ENCODE data around the gene RASSF7.

The RASSF7 gene

GRCh38 chr11:553083-553987, 7.4 kb upstream of the RASSF7 start:
- DNase-seq = no peak

GRCh38 chr11:553988-554340, 6.8 kb upstream of the RASSF7 start:
- DNase-seq = no peak

DNA sequence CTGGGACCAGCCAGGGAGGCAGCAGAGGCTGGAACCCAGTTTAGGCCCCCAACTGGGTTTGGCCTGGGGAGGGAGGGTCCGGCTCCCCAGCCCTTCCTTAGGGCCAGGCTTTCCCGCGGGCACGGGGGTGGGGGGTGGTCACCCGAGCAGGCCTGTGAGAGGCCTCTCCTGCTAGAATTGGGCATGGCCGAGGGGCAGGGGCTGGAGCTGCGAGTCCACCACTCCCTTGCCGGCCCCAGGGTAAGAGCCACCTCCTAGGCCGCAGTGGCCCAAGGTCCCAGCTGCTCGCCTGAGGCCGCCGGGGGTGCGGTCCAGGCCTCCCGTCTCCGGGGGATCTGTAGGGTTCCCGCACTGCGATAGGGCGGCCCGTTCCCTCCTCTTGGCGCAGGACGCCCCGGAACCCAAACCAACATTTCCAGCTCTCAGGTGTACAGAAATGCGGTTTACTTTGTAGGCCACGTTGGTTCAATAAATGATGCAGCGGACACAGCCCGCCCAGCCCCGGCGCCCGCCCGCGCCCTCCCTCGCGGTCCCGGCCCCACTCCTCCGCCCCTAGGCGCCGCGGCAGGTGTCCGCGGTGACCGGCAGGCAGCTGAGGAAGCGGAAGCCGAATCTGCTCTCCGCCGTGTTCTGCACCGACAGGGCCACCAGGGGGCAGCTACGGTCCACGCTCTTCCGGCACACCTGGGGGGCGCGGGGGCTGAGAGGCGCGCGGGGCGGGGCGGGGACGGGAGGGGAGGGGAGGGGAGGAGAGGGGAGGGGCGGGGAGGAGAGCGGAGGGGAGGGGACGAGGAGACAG, 6.1 kb upstream of the RASSF7 start:
- DNase-seq = peak; percentile 31 to 41

GRCh38 chr11:555227-555779, 5.5 kb upstream of the RASSF7 start:
- no peak for DNase-seq

- no peak for DNase-seq
These were observed 4.7 kb upstream of the RASSF7 start for GRCh38 chr11:555780-556661.

GRCh38 chr11:556662-557256, 4.0 kb upstream of the RASSF7 start:
- DNase-seq = no peak

DNA sequence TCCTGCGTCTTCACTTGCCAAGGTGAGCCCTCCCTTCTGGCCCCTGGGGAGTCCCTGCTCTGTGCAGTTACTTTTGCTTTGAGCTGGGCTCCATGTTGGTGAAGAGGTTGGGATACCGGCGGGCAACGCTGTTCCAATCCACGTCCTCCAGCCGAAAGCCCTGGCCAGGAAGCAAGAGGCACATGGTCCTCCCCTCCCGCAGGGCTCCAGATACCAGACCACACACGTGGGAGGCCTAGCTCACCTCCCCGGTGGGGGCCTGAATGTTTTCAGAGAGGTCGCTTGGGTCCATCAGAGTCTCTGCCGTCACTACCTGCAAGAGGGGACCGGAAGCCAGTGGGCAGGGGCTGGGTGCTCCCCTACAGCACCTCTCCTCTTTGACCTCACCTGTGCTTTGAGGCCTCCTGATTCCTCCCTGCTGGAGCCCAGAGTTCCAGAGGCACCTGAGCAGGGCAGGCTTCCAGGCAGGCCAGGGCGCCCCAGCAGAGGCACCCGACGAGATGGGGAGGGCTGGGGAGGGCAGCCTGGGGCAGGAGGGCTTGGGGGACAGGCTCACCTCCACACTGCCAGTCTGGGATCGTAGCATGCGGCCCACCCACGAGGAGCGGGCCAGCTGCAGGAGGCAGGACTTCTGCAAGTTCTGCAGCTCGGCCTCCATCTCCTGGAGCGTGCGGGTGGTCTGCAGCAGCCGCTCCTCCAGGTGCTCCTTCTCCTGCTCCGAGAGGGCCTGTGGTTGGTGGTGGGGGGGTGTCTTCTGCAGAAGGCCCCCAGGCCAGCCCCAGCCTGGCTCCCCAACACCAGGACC, 3.2 kb upstream of the RASSF7 start:
- DNase-seq = no peak

GRCh38 chr11:558503-558902, 2.3 kb upstream of the RASSF7 start:
- DNase-seq = no peak

- no peak for DNase-seq
These were observed 1.6 kb upstream of the RASSF7 start for GRCh38 chr11:559020-559620.

- no peak for DNase-seq
These were observed 962 bp upstream of the RASSF7 start for GRCh38 chr11:559712-560304.

GRCh38 chr11:561148-562003, 606 bp downstream of the RASSF7 start:
- DNase-seq = peak; percentile 10 to 13

- no peak for DNase-seq
These were observed 1.4 kb downstream of the RASSF7 start for GRCh38 chr11:562046-562645.

DNA sequence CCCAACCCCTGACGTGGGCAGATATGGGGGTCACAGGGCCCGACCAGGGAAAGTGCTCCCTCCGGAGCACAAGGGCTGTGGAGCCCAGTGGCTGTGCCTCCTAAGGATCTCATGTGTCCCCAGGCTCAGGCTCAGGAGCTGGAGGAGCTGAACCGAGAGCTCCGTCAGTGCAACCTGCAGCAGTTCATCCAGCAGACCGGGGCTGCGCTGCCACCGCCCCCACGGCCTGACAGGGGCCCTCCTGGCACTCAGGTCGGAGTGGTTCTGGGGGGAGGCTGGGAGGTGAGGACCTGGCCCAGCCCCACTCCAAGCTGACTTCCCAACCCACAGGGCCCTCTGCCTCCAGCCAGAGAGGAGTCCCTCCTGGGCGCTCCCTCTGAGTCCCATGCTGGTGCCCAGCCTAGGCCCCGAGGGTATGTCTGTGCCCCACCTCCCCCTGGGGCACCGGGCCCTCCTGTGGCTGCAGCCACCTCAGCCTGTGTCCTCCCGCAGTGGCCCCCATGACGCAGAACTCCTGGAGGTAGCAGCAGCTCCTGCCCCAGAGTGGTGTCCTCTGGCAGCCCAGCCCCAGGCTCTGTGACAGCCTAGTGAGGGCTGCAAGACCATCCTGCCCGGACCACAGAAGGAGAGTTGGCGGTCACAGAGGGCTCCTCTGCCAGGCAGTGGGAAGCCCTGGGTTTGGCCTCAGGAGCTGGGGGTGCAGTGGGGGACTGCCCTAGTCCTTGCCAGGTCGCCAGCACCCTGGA, 2.5 kb downstream of the RASSF7 start:
- no peak for DNase-seq

DNA sequence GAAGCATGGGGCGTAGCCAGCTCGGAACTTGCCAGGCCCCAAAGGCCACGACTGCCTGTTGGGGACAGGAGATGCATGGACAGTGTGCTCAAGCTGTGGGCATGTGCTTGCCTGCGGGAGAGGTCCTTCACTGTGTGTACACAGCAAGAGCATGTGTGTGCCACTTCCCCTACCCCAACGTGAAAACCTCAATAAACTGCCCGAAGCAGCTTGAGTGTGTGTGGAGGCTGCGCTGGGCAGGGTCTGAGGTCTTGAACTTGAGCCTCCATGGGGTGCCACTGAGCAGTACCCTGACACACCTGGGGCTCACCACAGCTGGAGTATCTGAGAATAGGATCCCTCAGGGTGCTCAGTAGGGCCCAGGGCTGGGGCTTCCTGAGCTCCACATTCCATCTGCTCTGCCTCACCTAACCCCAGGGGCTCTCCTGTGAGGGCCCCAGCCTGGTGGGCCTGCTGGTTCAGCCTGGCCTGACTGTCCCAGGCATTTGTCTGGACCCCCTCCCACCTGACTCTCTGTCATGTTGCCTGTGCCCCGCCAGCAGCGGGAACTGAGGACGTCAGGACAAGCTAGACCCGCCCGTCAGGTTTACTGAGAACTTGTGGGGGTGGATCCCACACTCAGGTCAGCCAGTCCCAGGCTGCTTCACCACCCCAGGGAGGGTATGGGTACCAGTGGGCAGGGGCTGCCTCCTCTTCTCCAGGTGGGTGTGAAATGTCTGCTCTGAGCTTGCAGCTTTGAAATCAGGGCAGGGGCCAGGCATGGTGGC, 3.2 kb downstream of the RASSF7 start:
- no peak for DNase-seq

GRCh38 chr11:565921-566509, 5.2 kb downstream of the RASSF7 start:
- DNase-seq = no peak

DNA sequence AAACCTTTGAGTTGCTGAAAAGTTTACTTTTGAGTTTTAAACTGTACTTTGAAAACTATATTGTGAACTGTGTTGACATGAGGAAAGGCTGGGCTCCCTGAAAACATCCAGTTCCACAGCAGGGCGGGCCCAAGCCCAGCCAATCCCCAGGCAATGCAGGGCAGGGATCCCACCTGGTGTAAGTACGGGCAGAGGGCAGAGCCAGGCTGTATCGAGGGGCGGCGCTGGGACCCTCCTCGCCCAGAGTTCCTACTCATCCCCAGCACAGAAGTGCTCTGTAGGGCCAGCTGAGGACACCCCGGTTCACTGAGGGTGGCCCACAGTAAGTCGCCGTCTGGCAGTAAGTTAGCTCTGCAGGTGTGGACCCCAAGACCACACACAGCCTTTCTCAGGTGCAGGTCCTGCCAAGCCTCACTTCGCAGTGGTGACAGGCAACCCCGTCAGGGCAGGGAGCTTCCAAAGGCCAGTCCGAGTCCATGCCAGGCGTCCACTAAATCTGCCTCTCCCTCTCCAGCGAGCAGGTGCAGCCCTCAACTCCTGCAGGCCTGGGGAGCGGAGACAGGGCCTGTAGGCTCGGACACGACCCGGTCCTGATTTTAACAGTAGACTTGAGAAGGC, 6.3 kb downstream of the RASSF7 start:
- DNase-seq = no peak
